HuH-7.5 (cell line): Measurements from ENCODE around the gene KIAA0408.
"Not testable (repeated sequence)": the region's sequence is repeated elsewhere in the genome, so short reads cannot be mapped to it uniquely, and the experiment has no call there.

ENCODE experiments used
- DNase-seq: peaks from one replicate; pipeline ENCODE4 v3.0.0; 2011; ENCODE audit warnings: low spot score

Gene KIAA0408

GRCh38 chr6:127463056-127463455, 3.9 kb upstream of the KIAA0408 start:
- DNase-seq: no peak

- DNase-seq: no peak
Measured at GRCh38 chr6:127462376-127462775, 3.2 kb upstream of the KIAA0408 start.

GRCh38 chr6:127460465-127460864, 1.3 kb upstream of the KIAA0408 start:
- DNase-seq: no peak

- no peak for DNase-seq
Measured at GRCh38 chr6:127458817-127459216, 372 bp downstream of the KIAA0408 start.

- no peak for DNase-seq
Measured at GRCh38 chr6:127458222-127458621, 967 bp downstream of the KIAA0408 start.

GRCh38 chr6:127457456-127458064, 1.6 kb downstream of the KIAA0408 start:
- no peak for DNase-seq

- no peak for DNase-seq
Measured at GRCh38 chr6:127456465-127456864, 2.7 kb downstream of the KIAA0408 start.

- DNase-seq: no peak
Measured at GRCh38 chr6:127453845-127454619, 5.2 kb downstream of the KIAA0408 start.

GRCh38 chr6:127452803-127453202, 6.4 kb downstream of the KIAA0408 start:
- no peak for DNase-seq

- no peak for DNase-seq
Measured at GRCh38 chr6:127451388-127451787, 7.8 kb downstream of the KIAA0408 start.

GRCh38 chr6:127447780-127448179, 11.4 kb downstream of the KIAA0408 start:
- no peak for DNase-seq

- no peak for DNase-seq
Measured at GRCh38 chr6:127446356-127446755, 12.8 kb downstream of the KIAA0408 start.

- no peak for DNase-seq
Measured at GRCh38 chr6:127441881-127442280, 17.3 kb downstream of the KIAA0408 start.

GRCh38 chr6:127439718-127440117, 19.5 kb downstream of the KIAA0408 start:
- no peak for DNase-seq

GRCh38 chr6:127436578-127437110, 22.5 kb downstream of the KIAA0408 start:
- no peak for DNase-seq

- no peak for DNase-seq
Measured at GRCh38 chr6:127435626-127436220, 23.5 kb downstream of the KIAA0408 start.

GRCh38 chr6:127434651-127435050, 24.5 kb downstream of the KIAA0408 start:
- DNase-seq: no peak

- DNase-seq: not testable (repeated sequence)
Measured at GRCh38 chr6:127428562-127428961, 30.6 kb downstream of the KIAA0408 start.

- DNase-seq: no peak
Measured at GRCh38 chr6:127423921-127424320, 35.3 kb downstream of the KIAA0408 start.

GRCh38 chr6:127421164-127421563, 38.0 kb downstream of the KIAA0408 start:
- not testable (repeated sequence) for DNase-seq

- peak; percentile 47 for DNase-seq
Measured at GRCh38 chr6:127420556-127420955, 38.6 kb downstream of the KIAA0408 start.

GRCh38 chr6:127415096-127415495, 44.1 kb downstream of the KIAA0408 start:
- DNase-seq: no peak

- DNase-seq: not testable (repeated sequence)
Measured at GRCh38 chr6:127413123-127413522, 46.1 kb downstream of the KIAA0408 start.
